Medulla oblongata (tissue), 1 donor: Measurements from ENCODE around the gene KCNQ1.

Experiments
- DNase-seq: peaks from one replicate; pipeline ENCODE4 v3.0.0-alpha.2; 2015; ENCODE audit errors: extremely low spot score

Gene KCNQ1

DNA sequence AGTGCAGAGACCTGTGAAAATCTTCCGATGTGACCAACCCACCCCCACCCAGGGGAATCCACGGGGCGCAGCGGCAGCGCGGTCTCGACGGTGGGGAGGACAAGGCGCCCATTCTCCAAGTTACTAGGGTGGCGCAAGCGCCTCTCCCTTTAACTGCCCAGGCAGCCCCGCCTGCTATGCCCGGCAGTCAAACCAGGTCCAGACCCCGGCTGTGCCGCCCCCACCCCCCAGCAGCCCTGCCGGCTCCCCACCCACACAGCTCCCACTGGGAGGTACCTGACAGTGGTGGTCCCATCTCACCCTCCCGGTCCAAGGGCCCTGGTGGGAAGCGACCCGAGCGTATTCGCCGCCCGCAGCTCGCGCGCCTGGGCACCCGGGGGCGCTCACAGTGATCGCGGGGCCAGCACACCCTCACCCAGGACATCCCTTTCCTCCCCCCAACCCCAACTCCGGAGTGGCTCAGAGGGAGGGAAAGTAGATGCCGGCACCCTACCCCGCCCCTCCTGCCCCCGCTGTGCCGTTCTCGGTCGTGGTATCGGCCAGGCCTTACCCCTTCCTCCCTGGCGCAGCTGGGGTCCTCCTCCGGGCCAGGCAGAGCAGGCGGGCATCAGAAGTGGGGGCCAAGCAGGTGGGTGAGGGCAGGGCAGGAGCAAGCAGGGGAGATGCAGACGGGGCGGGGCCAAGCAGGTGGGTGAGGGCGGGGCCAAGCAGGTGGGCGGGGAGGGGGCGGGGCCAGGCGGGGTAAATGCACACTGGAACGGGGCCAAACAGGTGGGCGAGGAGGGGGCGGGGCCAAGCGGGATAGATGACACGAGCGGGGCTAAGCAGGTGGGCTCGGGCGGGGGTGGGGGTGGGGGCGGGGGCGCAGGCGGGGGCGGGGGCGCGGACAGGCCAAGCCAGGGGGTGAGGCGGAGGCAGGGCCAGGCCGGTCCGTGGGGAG is 657 bp upstream of the KCNQ1 start, which contains the start of gene TRPM5:
Gene TRPM5, minus strand, starts transcription at position 634 of the 940 bp plus-strand sequence. CDS start 21,478 bp downstream, outside the sequence.
- no peak for DNase-seq

DNA sequence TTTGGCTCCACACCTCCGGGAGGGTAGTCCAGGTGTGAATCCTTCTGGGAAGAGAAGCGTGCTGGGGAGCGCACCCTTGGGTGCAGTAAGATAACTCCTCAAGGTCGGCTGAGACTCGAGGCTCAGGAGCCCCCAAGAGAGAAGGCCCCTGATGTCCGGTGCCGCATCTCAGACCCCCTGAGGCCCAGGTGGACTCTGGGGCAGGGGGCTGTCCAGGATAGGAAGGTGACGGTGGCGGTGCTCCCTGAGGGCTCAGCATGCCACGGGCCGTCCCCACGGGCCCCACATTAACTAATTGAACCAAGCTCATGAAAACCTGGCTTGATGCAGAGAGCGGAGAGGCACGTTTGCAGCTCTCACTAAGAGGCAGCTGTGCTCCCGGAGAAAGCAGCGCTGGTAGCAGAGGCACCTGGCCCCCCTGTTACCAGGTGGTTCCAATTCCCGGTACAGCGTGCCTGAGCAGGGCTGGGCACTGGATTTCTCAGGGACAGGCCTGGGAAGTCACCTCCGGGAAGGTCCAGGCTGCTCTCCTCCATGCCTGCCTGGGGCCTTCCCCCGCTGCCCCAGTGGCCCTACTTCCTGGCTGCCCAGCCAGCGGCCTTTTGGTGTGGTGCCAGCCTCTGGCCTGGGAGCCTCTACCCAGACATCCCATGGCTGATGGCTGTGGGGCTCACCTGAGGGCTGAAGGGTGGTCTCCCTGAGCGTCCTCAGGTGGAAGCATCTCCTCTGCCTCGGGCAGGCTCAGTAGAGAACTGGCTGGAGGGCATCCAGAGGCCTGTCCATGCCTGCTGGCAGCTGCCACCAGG is 1.1 kb downstream of the KCNQ1 start:
- no peak for DNase-seq

DNA sequence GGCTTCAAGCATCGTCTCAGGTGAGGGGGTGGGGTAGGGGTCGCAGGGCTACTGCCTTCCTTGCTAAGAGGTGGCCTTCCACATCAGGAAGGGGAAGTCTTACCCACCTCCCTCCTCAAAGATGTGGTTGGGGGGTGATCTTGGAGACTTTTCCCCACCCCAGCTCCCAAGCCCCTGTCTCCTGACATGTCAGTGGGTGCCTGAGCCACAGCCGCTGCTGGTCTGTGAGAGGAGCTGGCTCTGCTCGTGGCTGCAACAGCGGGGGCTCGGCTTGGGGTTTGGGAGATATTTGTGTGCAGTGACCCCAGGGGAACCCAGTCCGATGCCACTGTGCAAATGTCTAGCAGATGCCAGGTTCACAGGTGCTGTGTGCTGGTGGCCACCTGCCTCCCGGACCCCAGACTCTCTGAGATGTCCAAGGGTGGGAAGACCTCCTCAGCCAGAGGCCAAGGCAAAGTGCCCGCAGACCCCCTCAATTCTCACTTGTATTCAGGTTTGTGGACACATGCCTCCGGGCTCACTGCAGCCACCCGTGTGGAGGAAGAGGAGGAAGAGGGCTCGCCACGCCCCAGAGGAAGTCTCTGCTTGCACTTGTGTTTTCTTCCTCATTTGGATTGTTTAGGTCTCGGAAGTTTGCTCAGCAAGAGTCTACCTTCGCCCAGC is 1.9 kb downstream of the KCNQ1 start:
- peak; percentile 40 for DNase-seq

DNA sequence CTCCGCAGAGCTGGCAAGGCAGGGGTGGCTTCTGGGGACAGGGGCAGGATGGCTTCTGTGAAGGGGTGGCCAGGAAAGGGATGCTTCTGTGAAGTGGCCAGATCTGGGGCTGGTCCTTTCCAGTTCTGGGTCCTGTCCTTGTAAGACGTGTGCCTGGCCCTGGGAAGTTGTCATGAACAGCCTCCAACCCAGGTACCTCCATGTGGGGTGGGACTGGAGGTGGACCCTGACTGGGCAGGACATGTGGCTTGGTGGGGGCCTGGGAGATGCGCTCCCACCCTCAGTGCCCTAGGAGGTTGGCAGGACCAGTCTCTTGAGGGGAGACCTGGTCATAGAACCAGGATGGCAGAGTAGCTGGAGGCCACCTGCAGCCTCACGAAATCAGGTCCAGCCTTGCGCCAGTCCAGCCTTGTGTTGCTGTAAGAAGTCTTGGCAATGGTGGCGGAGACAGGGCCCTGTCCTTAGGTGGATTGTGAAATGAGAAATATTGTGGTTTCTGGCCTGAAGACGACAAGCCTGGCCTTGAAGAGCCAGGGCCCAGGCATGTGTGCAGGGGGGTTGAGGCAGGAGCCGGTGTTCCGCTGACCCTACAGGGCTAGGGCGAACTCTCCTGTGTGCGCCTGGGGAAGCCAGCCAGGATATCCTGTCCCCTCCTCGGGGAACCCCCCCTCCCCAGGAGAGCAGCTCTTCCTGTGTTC is 2.6 kb downstream of the KCNQ1 start:
- no peak for DNase-seq

DNA sequence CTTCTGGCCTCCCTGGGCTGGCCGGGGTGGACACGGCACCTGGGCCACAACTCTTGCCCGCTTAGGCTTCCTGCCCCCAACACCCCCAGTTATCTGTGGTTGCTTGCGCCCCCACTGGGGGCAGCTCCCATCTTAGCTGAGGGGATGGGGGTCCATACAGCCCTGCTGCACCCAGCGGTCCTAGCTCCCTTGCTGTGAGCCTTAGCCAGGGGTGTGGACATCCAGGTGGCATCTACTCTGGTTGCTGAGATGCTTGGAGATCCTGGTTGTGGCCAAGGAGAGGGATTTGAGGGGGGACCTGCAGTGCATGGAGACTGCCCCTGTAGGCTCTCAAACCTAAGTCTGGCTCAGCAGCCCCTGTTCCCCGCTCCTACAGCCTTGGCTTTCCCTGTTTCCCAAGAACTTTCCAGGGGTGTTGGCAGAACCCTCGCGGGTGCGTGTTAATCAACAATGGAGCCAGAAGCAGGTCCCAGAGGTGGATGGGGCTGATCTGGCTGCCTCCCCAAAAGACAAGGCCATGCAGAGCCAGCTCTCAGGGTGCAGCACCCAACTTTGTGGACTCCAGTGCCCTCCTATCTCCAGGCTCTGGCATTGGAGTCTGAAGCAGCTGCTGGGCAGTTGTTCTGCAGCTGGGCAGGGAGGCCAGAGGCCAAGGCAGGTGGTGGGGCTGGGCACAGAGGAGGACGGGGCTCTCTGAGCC is 3.3 kb downstream of the KCNQ1 start:
- no peak for DNase-seq

DNA sequence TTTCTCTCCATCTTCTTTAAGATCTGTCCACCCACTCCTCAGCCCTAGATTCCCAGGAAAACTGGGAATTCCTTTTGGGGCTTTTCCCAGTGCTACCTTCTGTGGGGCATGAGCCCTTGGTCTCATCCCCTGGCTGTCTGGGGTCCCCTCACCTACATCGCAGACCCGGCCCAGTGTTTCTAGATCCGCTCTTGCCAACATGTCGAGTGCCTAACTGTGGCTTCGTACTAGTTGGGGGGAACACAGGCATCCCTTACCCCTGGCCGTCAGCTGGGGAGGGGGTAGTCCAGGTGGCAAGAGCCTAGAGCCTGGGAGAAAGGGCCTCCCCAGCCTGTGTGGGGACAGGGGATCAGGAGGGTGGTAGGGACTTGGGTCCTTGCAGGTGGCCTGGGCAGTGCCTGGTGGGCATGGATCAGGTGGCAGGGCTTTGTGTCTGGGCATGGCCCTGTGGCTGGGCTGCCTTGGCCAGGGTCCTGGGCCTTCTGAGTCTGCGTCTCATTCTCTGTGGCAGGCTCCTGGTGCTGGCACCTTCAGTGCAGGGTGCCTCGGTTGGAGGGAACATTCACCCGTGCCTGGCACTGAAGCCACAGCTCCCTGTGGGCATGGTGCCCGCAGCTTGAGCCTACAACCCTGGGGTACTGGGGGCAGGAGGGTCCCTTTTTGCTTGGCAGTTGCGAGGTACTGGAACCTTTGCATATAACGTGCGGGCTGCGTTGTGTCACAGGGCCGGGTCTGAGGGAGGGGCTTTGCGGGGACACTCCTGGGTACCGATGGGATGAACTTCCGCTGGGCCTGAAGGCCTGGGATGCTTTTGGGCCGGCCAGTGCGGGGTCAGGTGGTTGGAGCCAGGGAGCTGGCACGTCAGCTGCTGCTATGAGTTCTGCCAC is 4.1 kb downstream of the KCNQ1 start:
- no peak for DNase-seq

DNA sequence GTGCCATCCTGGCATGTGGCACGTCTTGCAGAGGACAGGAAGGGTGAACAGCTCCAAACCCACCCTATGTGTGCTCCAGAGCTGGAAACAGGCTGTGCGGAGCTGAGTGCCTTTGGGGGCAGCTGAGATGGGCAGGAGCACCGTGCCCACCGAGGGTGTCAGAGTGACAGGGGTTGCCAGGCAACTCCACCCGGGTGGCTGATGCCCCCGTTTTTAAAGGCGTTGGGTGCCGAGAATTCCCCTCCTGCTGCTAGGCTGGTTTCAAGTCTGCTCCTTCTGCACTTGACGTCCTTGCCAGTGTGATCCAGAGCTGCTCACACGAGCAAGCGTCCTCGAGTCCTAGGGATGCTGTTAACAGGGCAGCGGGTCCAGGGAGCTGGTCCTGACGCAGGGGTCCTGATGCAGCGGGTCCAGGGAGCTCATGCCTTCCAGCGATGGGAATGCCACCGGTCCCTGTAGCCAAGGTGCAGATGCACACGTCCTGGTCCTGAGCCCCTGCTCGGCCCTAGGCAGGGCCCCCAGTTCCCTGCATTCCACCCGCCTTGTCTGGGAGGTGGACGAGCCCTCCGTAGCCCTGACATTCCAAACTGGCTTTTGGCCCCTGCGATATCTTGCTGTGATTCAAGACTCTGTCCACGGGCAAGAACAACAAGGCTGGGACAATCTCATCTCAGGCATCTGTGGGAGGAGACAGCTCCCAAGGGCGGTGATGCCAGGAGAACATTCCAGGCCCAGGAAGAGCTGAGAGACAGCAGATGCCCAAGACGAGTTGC is 4.9 kb downstream of the KCNQ1 start:
- DNase-seq, result no peak

DNA sequence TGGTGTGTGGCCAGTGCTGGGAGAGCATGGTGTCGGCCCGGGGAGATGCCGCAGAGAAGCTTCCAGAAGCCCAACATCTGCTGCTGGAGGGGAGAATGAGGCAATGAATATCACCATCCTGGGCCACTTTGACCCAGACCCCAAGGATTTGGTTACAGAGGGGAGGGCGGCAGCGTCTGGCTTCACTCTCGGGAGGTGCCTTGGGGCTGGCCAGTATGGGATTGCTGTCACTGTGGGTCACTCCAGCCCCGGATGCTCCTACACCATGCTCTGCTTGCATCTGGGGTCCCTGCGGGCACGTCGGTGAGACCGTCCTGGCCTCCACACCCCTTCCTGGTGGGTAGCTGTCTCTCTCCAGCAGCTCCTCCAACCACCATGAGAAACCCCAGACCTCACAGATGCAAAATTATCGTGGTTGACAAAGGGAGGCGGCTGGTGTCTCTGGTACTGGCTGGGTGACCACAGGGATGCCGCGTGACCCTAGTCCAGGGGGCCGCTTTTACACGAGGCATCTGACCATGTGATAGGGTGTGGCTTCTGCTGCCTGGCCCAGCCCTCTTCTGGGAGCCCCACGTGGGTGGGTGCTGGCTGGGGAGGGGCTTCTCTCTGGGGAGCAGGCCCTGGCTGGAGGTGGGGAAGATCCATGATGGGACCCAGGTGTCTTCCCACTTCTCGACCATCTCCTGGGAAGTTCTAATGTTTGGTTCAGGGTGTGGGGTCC is 5.7 kb downstream of the KCNQ1 start:
- DNase-seq, result no peak

DNA sequence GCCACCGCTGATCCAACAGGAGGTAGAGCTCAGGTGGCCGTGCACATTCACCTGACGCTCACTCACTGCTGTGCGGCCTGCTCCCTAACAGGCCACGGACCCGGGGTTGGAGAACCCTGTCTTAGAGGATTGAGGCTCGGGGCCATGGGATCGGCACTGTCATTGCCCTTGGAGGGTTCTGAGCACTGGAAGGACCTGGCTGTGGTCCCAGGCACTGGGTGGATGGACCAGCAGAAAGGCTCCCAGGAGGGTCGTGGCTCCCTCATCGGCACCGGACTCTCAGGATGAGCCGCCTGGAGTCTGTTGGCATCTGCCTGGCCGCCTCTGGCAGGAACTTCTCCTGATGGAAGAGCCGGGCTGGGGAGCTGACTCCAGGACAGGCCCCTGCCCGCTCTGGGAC is 6.5 kb downstream of the KCNQ1 start:
- no peak for DNase-seq

DNA sequence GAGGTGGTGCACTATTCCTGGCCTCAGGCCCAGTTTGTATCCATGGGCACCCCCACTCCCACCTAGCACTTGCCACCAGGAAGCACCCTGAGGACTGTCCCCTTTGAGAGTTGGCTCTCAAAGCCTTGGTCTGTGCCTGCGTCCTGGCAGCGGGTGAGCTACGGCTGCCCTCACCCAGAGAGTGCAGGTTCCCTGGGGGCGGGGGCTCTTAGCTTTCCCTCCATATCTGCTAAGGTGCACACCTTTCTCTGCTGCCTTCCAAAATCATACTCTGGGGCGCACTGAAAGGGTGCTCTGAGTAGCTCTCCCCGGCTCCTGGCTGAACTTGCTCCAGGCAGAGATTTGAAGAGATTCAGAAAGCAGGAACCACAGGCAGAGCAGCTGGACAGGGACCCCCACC is 7.1 kb downstream of the KCNQ1 start:
- DNase-seq, result no peak

DNA sequence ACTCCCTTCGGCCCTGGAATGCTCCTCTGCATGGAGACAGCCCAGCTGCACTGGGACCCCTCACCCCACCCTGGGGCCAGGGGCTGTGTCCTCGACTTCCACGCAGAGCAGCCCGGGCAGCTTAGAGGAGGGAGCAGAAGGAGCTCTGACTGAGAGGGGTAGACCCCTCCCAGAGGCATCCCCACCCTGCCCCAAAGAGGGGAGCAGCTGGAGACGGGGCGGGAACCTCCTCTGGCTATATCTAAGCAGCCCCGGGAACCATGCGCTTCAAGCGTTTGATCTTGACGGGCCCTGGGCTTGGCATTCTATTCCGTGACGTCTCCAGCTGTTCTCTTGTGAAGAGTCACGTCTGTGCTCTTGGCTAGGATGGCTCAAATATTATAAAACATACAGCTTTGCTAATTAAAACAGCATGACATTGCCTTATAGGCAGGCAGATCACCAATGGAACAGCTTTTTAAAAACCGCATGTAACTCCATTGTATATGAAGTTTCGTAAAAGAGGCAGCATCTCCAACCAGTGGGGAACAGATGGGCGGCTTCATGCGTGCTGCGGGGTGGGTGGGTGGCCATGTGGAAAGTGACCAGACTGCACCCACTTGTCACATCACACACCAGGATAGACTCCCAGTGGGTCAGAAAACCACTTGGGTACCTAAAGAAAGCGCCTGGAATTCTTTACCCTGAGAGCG is 7.7 kb downstream of the KCNQ1 start:
- no peak for DNase-seq

DNA sequence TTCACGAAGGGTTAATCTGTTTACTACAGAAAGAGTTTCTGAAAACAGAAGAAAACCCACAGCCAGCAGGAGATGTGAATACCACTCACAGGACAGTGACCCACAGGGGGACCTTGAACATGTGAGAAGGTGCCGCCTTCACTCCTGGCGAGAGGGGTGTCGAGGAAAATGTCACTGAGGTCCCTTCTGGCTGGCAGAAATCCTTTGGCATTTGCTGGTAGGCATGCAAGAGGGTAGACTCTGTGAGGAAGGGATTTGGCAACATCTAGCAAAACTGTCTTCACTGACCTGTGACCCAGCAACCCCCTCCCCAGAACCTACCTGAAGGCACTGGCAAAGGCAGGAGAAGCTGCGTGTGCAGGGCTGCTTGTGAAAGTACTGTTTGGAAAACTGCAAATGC is 8.6 kb downstream of the KCNQ1 start:
- no peak for DNase-seq

DNA sequence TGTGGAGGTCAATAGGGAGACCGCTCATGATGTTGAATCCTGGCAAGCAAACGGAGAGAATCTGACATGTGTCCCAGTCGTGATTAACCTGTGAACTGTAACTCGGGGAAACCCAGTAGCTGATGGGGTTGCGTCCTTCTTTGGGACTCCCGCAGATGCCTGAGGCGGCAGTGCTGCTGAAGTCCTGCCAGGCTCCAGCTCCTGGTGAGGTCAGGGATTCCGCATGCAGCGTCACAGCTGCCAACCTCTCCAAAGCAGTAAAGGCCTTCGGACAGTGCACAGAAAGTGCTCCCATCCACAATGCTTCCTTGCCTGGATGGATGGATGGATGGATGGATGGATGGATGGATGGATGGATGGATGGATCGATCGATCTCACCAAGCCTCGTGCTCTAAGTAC is 13.5 kb downstream of the KCNQ1 start:
- DNase-seq, result no peak

DNA sequence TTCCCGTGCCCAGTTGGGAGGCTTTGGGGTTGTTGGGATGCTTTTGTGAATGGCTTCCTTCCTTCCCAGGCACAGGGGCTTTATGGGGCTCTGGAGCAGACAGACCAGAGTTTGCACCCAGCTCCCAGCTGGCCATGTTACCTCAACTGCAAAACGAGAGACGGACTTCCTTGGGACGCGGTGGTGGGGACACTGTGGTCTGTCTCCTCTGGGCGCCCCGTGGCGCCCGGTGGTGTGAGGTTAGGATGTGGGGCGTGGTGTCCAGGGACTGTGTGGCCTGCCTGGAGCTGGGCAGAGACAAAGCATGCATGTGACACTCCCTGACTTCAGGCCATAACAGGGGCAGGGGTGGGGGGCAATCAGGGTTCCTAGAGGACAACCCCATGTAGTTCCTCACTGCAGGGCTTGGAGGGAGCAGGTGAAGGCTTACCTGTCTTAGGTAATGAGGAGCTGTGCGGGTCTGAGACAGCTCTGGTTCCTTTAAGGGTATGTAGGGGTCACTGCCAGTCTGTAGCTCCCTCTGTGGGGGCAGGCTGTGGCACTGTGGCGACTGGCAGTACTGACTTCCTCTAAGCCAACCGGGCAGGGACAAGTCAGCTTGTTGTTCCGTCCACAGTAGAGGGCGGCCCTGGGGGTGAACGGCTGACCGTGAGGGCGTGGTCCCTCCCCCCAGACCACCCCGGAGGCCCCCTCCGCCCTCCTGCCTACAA is 14.4 kb downstream of the KCNQ1 start:
- no peak for DNase-seq

DNA sequence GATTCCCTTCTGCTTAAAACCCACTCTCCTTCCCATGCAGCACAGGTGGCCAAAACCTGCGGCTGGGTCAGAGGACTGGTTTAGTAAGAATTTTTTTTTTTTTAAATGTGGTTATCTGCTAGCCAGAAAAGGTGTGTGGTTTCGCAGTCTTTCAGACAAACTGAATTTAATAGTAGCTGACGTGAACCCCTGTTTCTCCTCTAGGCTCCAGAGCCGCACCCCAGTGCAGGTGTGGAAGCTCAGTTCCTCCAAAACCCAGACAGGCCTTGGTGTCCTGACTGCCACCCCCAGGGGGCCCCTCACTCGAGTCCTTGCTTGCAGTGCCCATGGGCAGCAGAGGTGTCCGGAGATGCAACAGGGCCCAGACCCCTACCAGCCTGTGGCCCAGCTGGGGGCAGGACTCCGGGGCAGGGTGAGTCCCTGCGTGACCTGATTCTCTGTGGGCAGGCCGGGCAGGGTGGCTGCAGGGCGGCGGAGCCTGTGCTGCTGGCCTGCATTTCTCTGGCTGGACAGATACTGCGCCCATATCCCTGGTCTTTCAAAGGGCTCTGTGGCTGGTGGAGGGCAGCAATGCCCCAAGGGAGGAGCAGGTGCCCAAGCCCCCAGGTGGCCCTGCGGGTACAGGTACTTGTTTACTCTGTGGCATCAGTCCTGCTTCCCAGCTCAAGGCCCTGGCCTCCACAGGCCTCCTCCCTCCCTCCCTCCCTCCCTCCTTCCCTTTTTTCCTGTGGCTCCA is 15.2 kb downstream of the KCNQ1 start:
- DNase-seq, result no peak

DNA sequence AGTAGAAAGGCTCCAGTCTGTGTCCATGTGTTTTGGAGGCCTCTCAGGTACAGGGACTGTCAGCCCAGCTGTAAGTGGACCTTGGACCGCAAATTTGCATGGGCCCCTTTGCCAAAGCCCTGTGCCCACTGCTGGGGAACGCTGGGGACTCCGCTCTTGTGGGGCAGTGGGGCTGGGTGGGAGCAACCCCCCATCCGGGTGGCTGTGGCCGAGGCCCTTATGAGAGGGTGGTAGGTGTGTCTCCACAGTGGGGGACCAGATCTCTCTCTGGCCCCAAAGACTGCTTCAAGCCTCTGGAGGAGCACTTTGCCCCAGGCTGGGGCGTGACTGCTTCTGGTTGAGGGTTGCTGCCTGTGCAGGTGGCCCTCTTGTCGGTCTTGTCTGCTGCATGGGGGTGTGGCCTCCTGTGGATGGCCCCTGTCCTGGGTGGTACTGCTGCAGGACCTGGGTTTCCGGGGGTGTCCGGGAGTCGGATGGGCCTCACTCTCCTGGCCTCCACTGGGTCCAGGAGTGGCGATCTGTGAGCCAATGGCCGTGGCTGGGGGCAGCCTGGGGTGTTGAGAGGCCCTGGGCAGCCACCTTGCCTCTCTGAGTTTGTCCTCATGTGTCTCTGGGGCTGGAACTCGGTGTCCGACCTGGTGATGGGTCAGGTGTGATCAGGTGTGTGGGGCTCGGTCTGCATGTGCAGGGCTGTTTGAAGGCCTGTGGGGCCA is 15.9 kb downstream of the KCNQ1 start:
- DNase-seq, result no peak
